A549 (cell line): ENCODE measurements around the gene RPS2. TPM values are rescaled to one million over a fixed set of nuclear protein-coding genes. Genes with fewer than 3 reads are reported as not detected.

Source experiments
- ATAC-seq, 2 experiments: fragments of 200-7000 bp in 1 of 2; fragments of >200 bp in 1 of 2; cut with Nextera tagmentation in 1 of 2; cut with Tn5 transposase in 1 of 2; 3 replicates each; pipeline versions ENCODE4 v1.8.0 to v1.9.1; 2018 to 2020; ENCODE audit warnings: mild to moderate bottlenecking in 1 of 2, moderate library complexity in 1 of 2
- CTCF ChIA-PET: fragments of 300-600 bp; sonication (Branson Sonifier 250); formaldehyde crosslinking; extraction: SDS; loops from one replicate; lab custom pipeline; 2021; ENCODE audit warnings: antibody characterized with exemption, inconsistent platforms; lab: Yijun Ruan, JAX
- POLR2A ChIA-PET: fragments of 350-600 bp; formaldehyde crosslinking; extraction: SDS; loops from one replicate; lab custom pipeline; 2021; ENCODE audit warnings: antibody characterized with exemption, inconsistent platforms; lab: Yijun Ruan, JAX
- DNase-seq, 2 experiments: peaks; one replicate each; pipeline versions ENCODE4 v3.0.0 to v3.0.0-alpha.2; 2011 to 2016; ENCODE audit warnings: low read depth in 1 of 2, low spot score in 1 of 2
- FAIRE-seq: peaks from 2 replicates; lab custom pipeline; 2011; peaks lifted over from hg19 to GRCh38; lab: Jason Lieb, UNC
- H3K27ac ChIP-seq, 2 experiments: fragments of >200 bp; sonication (Bioruptor Twin); formaldehyde crosslinking; 3 replicates each; pipeline ENCODE4 v1.5.1; 2016 to 2017
- H3K4me1 ChIP-seq: fragments of >200 bp; sonication (Bioruptor Twin); formaldehyde crosslinking; 3 replicates; pipeline ENCODE4 v1.6.1; 2016
- H3K4me2 ChIP-seq: fragments of >200 bp; sonication (Bioruptor Twin); formaldehyde crosslinking; 3 replicates; pipeline ENCODE4 v1.6.1; 2016
- H3K4me3 ChIP-seq: fragments of >200 bp; sonication (Bioruptor Twin); formaldehyde crosslinking; 3 replicates; pipeline ENCODE4 v1.5.1; 2016
- H3K9me3 ChIP-seq: fragments of >200 bp; sonication (Bioruptor Twin); formaldehyde crosslinking; 3 replicates; pipeline ENCODE4 v1.6.1; 2016
- ATOH8 ChIP-seq: fragments of 250-450 bp; sonication (Bioruptor Pico); IDR thresholded peaks from 2 replicates; pipeline ENCODE4 v1.5.0; 2020; ENCODE audit warnings: low read depth, mild to moderate bottlenecking, moderate library complexity
- BHLHE40 ChIP-seq: IDR thresholded peaks from 2 replicates; pipeline ENCODE4 v1.6.1; 2012; ENCODE audit warnings: low read depth, low read length, inconsistent platforms
- CBX8 ChIP-seq: fragments of 200-600 bp; sonication (generic); IDR thresholded peaks from 2 replicates; pipeline ENCODE4 v1.6.1; 2016
- CEBPB ChIP-seq, 2 experiments: fragments of >200 bp in 1 of 2; sonication (Bioruptor Twin) in 1 of 2; formaldehyde crosslinking in 1 of 2; IDR thresholded peaks; 2 replicates each; pipeline ENCODE4 v1.6.1; 2012 to 2016
- E2F6 ChIP-seq: IDR thresholded peaks from 2 replicates; pipeline ENCODE4 v1.6.1; 2012; ENCODE audit warnings: low read depth, borderline replicate concordance
- EHF ChIP-seq: fragments of 250-450 bp; sonication (Bioruptor Pico); IDR thresholded peaks from 2 replicates; pipeline ENCODE4 v1.5.0; 2020; ENCODE audit warnings: mild to moderate bottlenecking
- FOSL2 ChIP-seq, 2 experiments: fragments of 450-650 bp in 1 of 2; fragments of >200 bp in 1 of 2; sonication (Bioruptor Twin) in 1 of 2; formaldehyde crosslinking; IDR thresholded peaks; 2 replicates each; pipeline versions ENCODE4 v1.5.0 to v1.6.1; 2016 to 2020; ENCODE audit warnings: mild to moderate bottlenecking in 1 of 2, moderate library complexity in 1 of 2
- HEYL ChIP-seq: fragments of 250-450 bp; sonication (Bioruptor Pico); IDR thresholded peaks from 2 replicates; pipeline ENCODE4 v1.8.0; 2021; ENCODE audit warnings: mild to moderate bottlenecking, moderate library complexity
- HOXB13 ChIP-seq: fragments of 250-450 bp; sonication (Bioruptor Pico); IDR thresholded peaks from 2 replicates; pipeline ENCODE4 v1.5.0; 2020; ENCODE audit warnings: low read depth, mild to moderate bottlenecking, moderate library complexity
- MAX ChIP-seq: IDR thresholded peaks from 2 replicates; pipeline ENCODE4 v1.6.1; 2012
- MAZ ChIP-seq: fragments of 150-350 bp; IDR thresholded peaks from 2 replicates; pipeline ENCODE4 v1.6.1; 2014; ENCODE audit warnings: antibody characterized with exemption, low read depth, low read length, borderline replicate concordance
- NFE2L2 ChIP-seq: fragments of 150-350 bp; conservative IDR thresholded peaks from 2 replicates; pipeline ENCODE4 v1.6.1; 2014; ENCODE audit warnings: low read length
- NPAS2 ChIP-seq: fragments of 250-450 bp; sonication (Bioruptor Pico); IDR thresholded peaks from 2 replicates; pipeline ENCODE4 v1.8.0; 2022; ENCODE audit warnings: mild to moderate bottlenecking, moderate library complexity, borderline replicate concordance
- NR3C1 ChIP-seq: fragments of >200 bp; sonication (Bioruptor Twin); formaldehyde crosslinking; IDR thresholded peaks from 3 replicates; pipeline ENCODE4 v1.6.1; 2017
- PBX3 ChIP-seq: IDR thresholded peaks from 2 replicates; pipeline ENCODE4 v1.6.1; 2012
- PHF8 ChIP-seq: fragments of 200-600 bp; sonication (generic); IDR thresholded peaks from 2 replicates; pipeline ENCODE4 v1.6.1; 2016; ENCODE audit warnings: low read depth, mild to moderate bottlenecking, antibody characterized with exemption, moderate library complexity, borderline replicate concordance
- POLR2A ChIP-seq: IDR thresholded peaks from 2 replicates; pipeline ENCODE4 v1.6.1; 2012; ENCODE audit warnings: mild to moderate bottlenecking, low read length
- POLR2AphosphoS2 ChIP-seq: conservative IDR thresholded peaks from 2 replicates; pipeline ENCODE4 v1.6.1; 2012; ENCODE audit warnings: low read length, improper control_type of control experiment, inconsistent platforms
- RARB ChIP-seq: fragments of 250-450 bp; sonication (Bioruptor Pico); IDR thresholded peaks from 2 replicates; pipeline ENCODE4 v1.8.0; 2021; ENCODE audit warnings: mild to moderate bottlenecking, moderate library complexity
- RFX5 ChIP-seq: fragments of 450-650 bp; IDR thresholded peaks from 2 replicates; pipeline ENCODE4 v1.7.1; 2014; ENCODE audit warnings: antibody characterized with exemption, mild to moderate bottlenecking, moderate library complexity
- RNF2 ChIP-seq: fragments of 200-600 bp; sonication (generic); IDR thresholded peaks from 2 replicates; pipeline ENCODE4 v1.6.1; 2016; ENCODE audit warnings: low read depth, mild to moderate bottlenecking, antibody characterized with exemption, moderate library complexity, borderline replicate concordance
- ZSCAN20 ChIP-seq: fragments of 250-450 bp; sonication (Bioruptor Pico); IDR thresholded peaks from 2 replicates; pipeline ENCODE4 v1.8.0; 2022; ENCODE audit warnings: mild to moderate bottlenecking, moderate library complexity
- WGBS: methylation state at CpG from one replicate; pipeline ENCODE4 v1.1.6; 2017; ENCODE audit errors: missing lambda C conversion rate; 5-methylcytosine and 5-hydroxymethylcytosine counted together
- polyA plus RNA-seq, 4 experiments: library from polyadenylated mRNA; depleted of rRNA in 3 of 4; stranded (reverse); fragments of >200 nt; fragmentation: RNase III in 1 of 4; extraction: RNeasy Plus Mini Kit Qiagen cat#74134 plus additional on column Dnase treatment in 1 of 4; gene quantifications; 2 replicates in 3 of 4; 3 replicates in 1 of 4; pipeline ENCODE4 v1.2.3, GENCODE V29; 2011 to 2017

RPS2 gene
- polyA plus RNA-seq, 2 of the 4 experiments (the other 2 are of a cell fraction): 2,621 to 3,626 TPM

GRCh38 chr16:1993731-1994131, 29.1 kb upstream of the RPS2 start:
- ChIA-PET CTCF (interaction anchor here (0.7 to 19.7 kb wide), 5 partner anchors 9 to 147 kb away, joined by 3 to 196 read pairs (median 5); partner anchors contain the start of genes GFER and ZNF598), POLR2A (interaction anchor here (1.9 kb wide), 1 partner anchor 29 kb away, joined by 6 read pairs; the partner anchor contains the start of gene RPS2)
- 47% methylated on average over 2 of the region's 2 CpGs for WGBS
- ATAC-seq (peak; percentile 31 to 40), DNase-seq (peak in 1 of 2 experiments; percentile 72), FAIRE-seq (no peak)
- H3K9me3 ChIP-seq: no peaks in the 10 kb centered on the region
- peaks cover 80% of the 10 kb centered on the region for H3K4me1 ChIP-seq
- peak overlapping the region; percentile 12 to 76; a peak in 5 of 6 replicates for H3K27ac ChIP-seq
- no peak overlapping the region for H3K4me3 ChIP-seq
- peak overlapping the region; percentile 19; the same call in 2 of the 3 replicates for H3K4me2 ChIP-seq
- TF ChIP-seq MAX (no peak), CEBPB (IDR thresholded peaks at IDR 0.05) (peak; percentile 27 to 46; a peak in 2 of 4 replicates), E2F6 (no peak), EHF (peak; percentile 75; the same call in 1 of the 2 replicates), FOSL2 (IDR thresholded peaks at IDR 0.05) (no peak), FOSL2 (CRISPR knock-in tag; IDR thresholded peaks at IDR 0.05) (0 out of 2 replicates have a peak, but pooled peaks have one; percentile 27), HEYL (CRISPR knock-in tag) (0 out of 2 replicates have a peak, but pooled peaks have one; percentile 76), ZSCAN20 (CRISPR knock-in tag) (peak; percentile 57; the same call in 1 of the 2 replicates), RNF2 (no peak)

GRCh38 chr16:1992704-1993317, 28.2 kb upstream of the RPS2 start:
- Histone ChIP-seq H3K4me1 (peaks cover 80% of the 10 kb centered on the region), H3K27ac (peak overlapping the region; percentile 51 to 76; a peak in 5 of 6 replicates), H3K4me2 (0 out of 3 replicates have a peak overlapping the region, but pooled peaks have one; percentile 79), H3K9me3 (no peaks in the 10 kb centered on the region), H3K4me3 (no peak overlapping the region)
- no peak for ATAC-seq
- TF ChIP-seq RNF2 (no peak), POLR2AphosphoS2 (no peak), RARB (no peak), PBX3 (no peak), HEYL (CRISPR knock-in tag) (no peak), RFX5 (no peak), ZSCAN20 (CRISPR knock-in tag) (no peak), NFE2L2 (no peak), NR3C1 (no peak), NPAS2 (CRISPR knock-in tag) (no peak), HOXB13 (CRISPR knock-in tag) (no peak), BHLHE40 (no peak)
- ChIA-PET POLR2A (interaction anchor here (0.6 to 1.6 kb wide), 3 partner anchors 11 to 162 kb away, joined by 3 to 7 read pairs (median 4); partner anchors contain the start of genes RPS2 and TRAF7), CTCF (interaction anchor here (0.8 to 19.7 kb wide), 3 partner anchors 12 to 148 kb away, joined by 3 to 196 read pairs (median 9); partner anchors contain the start of gene ZNF598)
- DNase-seq: no peak
- WGBS: 93% methylated on average over 21 of the region's 50 CpGs
- no peak for FAIRE-seq

GRCh38 chr16:1991948-1992703, 27.5 kb upstream of the RPS2 start:
- ChIA-PET POLR2A (interaction anchor here (0.6 to 1.6 kb wide), 4 partner anchors 10 to 661 kb away, joined by 3 to 7 read pairs (median 5); partner anchors contain the start of genes RPS2 and TRAF7), CTCF (interaction anchor here (0.7 to 19.7 kb wide), 3 partner anchors 12 to 40 kb away, joined by 3 to 196 read pairs (median 3); partner anchors contain the start of gene ZNF598)
- H3K4me2 ChIP-seq: peak overlapping the region; percentile 79
- FAIRE-seq (no peak), ATAC-seq (peak; percentile 40 to 75), DNase-seq (peak; percentile 73 to 92)
- peak overlapping the region; percentile 10; the same call in 1 of the 3 replicates for H3K4me3 ChIP-seq
- H3K4me1 ChIP-seq: peaks cover 75% of the 10 kb centered on the region
- no peaks in the 10 kb centered on the region for H3K9me3 ChIP-seq
- H3K27ac ChIP-seq: peak overlapping the region; percentile 51 to 76
- WGBS: 72% methylated on average over 41 of the region's 96 CpGs
- TF ChIP-seq POLR2A: no peak; the same call in 1 of the 2 replicates
- TF ChIP-seq PHF8: no peak
- no peak for TF ChIP-seq FOSL2 (IDR thresholded peaks at IDR 0.05)
- no peak for TF ChIP-seq FOSL2 (CRISPR knock-in tag; IDR thresholded peaks at IDR 0.05)
- TF ChIP-seq EHF: peak; percentile 79
- TF ChIP-seq MAZ: no peak
- no peak for TF ChIP-seq CBX8
- TF ChIP-seq HEYL (CRISPR knock-in tag): peak; percentile 33; the same call in 1 of the 2 replicates
- TF ChIP-seq ATOH8: no peak
- no peak for TF ChIP-seq PBX3
- TF ChIP-seq MAX: peak; percentile 85
